Right lobe of liver (tissue), 6 donors: Measurements from ENCODE around the gene ANXA2. TPM values are rescaled to one million over a fixed set of nuclear protein-coding genes. Genes with fewer than 3 reads are reported as not detected.

Experiments
- ATAC-seq, 4 donors: fragments of 200-7000 bp; cut with Tn5 transposase; one replicate each; pipeline ENCODE4 v1.9.1; 2020; ENCODE audit warnings: mild to moderate bottlenecking in 4 of 4, moderate library complexity in 4 of 4
- DNase-seq, 3 donors: peaks; one replicate each; pipeline ENCODE4 v3.0.0-alpha.2; 2020
- H3K27ac ChIP-seq, 3 donors: fragments of 200-600 bp; one replicate each; pipeline ENCODE4 v1.8.0; 2022
- H3K27me3 ChIP-seq, 2 donors: fragments of 200-600 bp; one replicate each; pipeline ENCODE4 v1.8.0; 2022
- H3K36me3 ChIP-seq, 4 donors: fragments of 200-600 bp; sonication (generic) in 1 of 4; one replicate each; pipeline versions ENCODE4 v1.5.1 to v1.8.0; 2017 to 2022; ENCODE audit warnings: control low read depth in 1 of 4
- H3K4me1 ChIP-seq, 4 donors: fragments of 200-600 bp; sonication (generic) in 1 of 4; one replicate each; pipeline versions ENCODE4 v1.5.1 to v1.8.0; 2017 to 2022; ENCODE audit warnings: control low read depth in 1 of 4
- H3K4me3 ChIP-seq, 3 donors: fragments of 200-600 bp; one replicate each; pipeline ENCODE4 v1.8.0; 2022
- H3K9me3 ChIP-seq, 4 donors: fragments of 200-600 bp; sonication (generic) in 1 of 4; one replicate each; pipeline versions ENCODE4 v1.5.1 to v1.8.0; 2017 to 2022; ENCODE audit warnings: control low read depth in 1 of 4
- CTCF ChIP-seq, 4 donors: fragments of 200-600 bp in 3 of 4; fragments of 450-650 bp in 1 of 4; IDR thresholded peaks; one replicate each; pipeline versions ENCODE4 v1.5.1 to v1.8.0; 2016 to 2022; ENCODE audit warnings: antibody characterized with exemption in 4 of 4, mild to moderate bottlenecking in 2 of 4
- POLR2A ChIP-seq: fragments of 450-650 bp; IDR thresholded peaks from one replicate; pipeline ENCODE4 v1.6.1; 2017; ENCODE audit warnings: antibody characterized with exemption, mild to moderate bottlenecking
- WGBS: methylation state at CpG from one replicate; pipeline ENCODE4 v1.1.6; 2018; ENCODE audit warnings: low coverage, low lambda C conversion rate; ENCODE audit not compliant: insufficient coverage; ENCODE audit errors: missing lambda C conversion rate; 5-methylcytosine and 5-hydroxymethylcytosine counted together
- intact Hi-C, 2 donors: fragments of 100-400 bp; cut with DNase I; formaldehyde crosslinking; loops; one replicate each; pipeline versions ENCODE4 v1.11.2 to v1.14.1; 2022
- total RNA-seq, 6 experiments: library from RNA; depleted of rRNA in 2 of 6; stranded (reverse); fragments of >200 nt in 2 of 6; fragmentation: NEBNext Ultra II Directional in 3 of 6; extraction: Animal tissue kit (Norgen Biotek cat#: 25700) in 3 of 6; gene quantifications; one replicate each; pipeline versions ENCODE4 v1.1.0 to v1.2.4, GENCODE V29; 2016 to 2023
- donor health status: DM: no; HTN: yes; CAD: no.
- donor health status: DM: no; HTN: no; CAD: no.
- donor health status: DM: no; HTN: no; CAD: no.
- donor health status: DM: no; HTN: yes; CAD: no.
- donor health status: DM: no; HTN: yes; CAD: no.

Gene ANXA2
- total RNA-seq, 6 experiments from 2014 or later, result 62.2 to 419 (median 178) TPM

- WGBS, result 89% methylated on average over 6 of the region's 6 CpGs
- H3K4me3 ChIP-seq, result no peak overlapping the region
Observed at GRCh38 chr15:60390231-60390630, 7.6 kb downstream of the ANXA2 start.

DNA sequence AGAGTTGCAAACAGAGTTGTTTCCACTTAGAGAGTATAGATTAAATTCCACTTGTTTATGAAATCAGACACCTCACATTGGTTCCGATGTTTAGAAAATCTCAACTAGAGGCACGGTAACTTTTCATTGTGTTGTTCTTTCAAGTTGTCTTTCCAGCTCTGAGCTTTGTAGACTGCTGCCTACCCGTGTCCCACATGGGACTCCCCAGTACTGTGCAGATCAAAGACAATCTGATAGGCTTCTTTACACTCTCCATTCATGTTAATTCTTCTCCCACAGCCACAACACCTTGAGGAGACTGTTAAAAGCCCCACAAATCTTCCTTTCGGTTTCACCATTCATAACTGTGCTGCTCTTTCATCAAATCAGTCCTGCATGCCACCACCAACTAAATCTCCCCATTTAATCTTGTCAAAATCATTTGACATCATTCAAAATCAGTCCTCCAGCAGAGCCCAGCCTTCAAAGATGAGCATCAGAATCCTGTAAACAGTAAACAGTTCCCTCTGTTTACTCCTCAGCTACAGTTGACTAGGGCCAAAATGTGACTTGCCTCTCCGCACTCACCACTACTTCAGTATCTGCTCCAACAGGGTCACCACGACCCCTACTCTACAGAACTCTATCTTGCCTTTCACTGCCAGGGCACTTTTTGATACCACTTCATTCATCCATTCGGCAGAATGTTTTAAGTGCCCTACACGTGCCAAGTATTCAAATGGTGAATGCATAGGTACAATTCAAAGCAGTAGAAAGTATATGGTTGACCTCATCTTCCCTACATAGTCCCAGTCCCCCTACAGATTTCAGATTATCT lies 8.3 kb downstream of the ANXA2 start:
- Histone ChIP-seq H3K36me3 (peaks cover 0 to 2% (median 0%) of the 10 kb centered on the region in 4 donors), H3K4me3 (no peak overlapping the region), H3K9me3 (no peaks in the 10 kb centered on the region), H3K27ac (no peak overlapping the region), H3K4me1 (peaks cover 0 to 52% (median 29%) of the 10 kb centered on the region in 4 donors), H3K27me3 (no peaks in the 10 kb centered on the region)
- DNase-seq (no peak), ATAC-seq (no peak)
- intact Hi-C loops, result no loop called here
- TF ChIP-seq CTCF (IDR thresholded peaks at IDR 0.05), result no peak
- no peak for TF ChIP-seq POLR2A
- WGBS, result 46% methylated on average over 8 of the region's 8 CpGs

More at GRCh38 chr15:60390231-60390630, 7.6 kb downstream of the ANXA2 start:
- no peaks in the 10 kb centered on the region for H3K36me3 ChIP-seq
- H3K27me3 ChIP-seq, result no peaks in the 10 kb centered on the region
- intact Hi-C loops, result no loop called here
- DNase-seq (no peak), ATAC-seq (no peak)
- H3K27ac ChIP-seq, result peak overlapping the region in 2 of 3 donors; percentile 43 to 82
- TF ChIP-seq POLR2A, result no peak
- TF ChIP-seq CTCF (IDR thresholded peaks at IDR 0.05), result no peak
- H3K9me3 ChIP-seq, result no peaks in the 10 kb centered on the region
- peaks cover 0 to 60% (median 33%) of the 10 kb centered on the region in 4 donors for H3K4me1 ChIP-seq

GRCh38 chr15:60387321-60387720 lies 10.5 kb downstream of the ANXA2 start:
- Histone ChIP-seq H3K4me1 (peaks cover 0 to 31% (median 21%) of the 10 kb centered on the region in 4 donors), H3K27ac (no peak overlapping the region), H3K36me3 (peaks cover 0 to 8% (median 0%) of the 10 kb centered on the region in 4 donors), H3K27me3 (no peaks in the 10 kb centered on the region), H3K9me3 (no peaks in the 10 kb centered on the region), H3K4me3 (no peak overlapping the region)
- 100% methylated on average over 1 of the region's 1 CpG for WGBS
- ATAC-seq, result no peak
- intact Hi-C loops, result no loop called here
- no peak for DNase-seq
- TF ChIP-seq CTCF (IDR thresholded peaks at IDR 0.05) (no peak), POLR2A (no peak)

GRCh38 chr15:60386615-60387014 lies 11.2 kb downstream of the ANXA2 start:
- H3K27ac ChIP-seq, result no peak overlapping the region
- H3K27me3 ChIP-seq, result no peaks in the 10 kb centered on the region
- no peak overlapping the region for H3K4me3 ChIP-seq
- peaks cover 0 to 24% (median 16%) of the 10 kb centered on the region in 4 donors for H3K4me1 ChIP-seq
- intact Hi-C loops, result no loop called here
- no peaks in the 10 kb centered on the region for H3K9me3 ChIP-seq
- H3K36me3 ChIP-seq, result peaks cover 0 to 9% (median 0%) of the 10 kb centered on the region in 4 donors
- DNase-seq, result no peak
- TF ChIP-seq POLR2A (no peak), CTCF (IDR thresholded peaks at IDR 0.05) (no peak)
- 93% methylated on average over 4 of the region's 4 CpGs for WGBS
- ATAC-seq, result no peak
